HL-60 (cell line): Measurements from ENCODE around the gene FN3KRP.

Experiments
- DNase-seq, 2 experiments: peaks; one replicate each; pipeline ENCODE4 v3.0.0-alpha.2; 2010 to 2020; ENCODE audit warnings: low read depth in 1 of 2, low spot score in 1 of 2
- H3K27ac ChIP-seq: fragments of 250-450 bp; sonication (Bioruptor Pico); replicated peaks from 2 replicates; pipeline ENCODE4 v1.5.1; 2020; ENCODE audit warnings: mild to moderate bottlenecking, moderate library complexity
- H3K27me3 ChIP-seq: fragments of 250-450 bp; sonication (Bioruptor Pico); 2 replicates; pipeline ENCODE4 v1.5.1; 2021; ENCODE audit warnings: mild to moderate bottlenecking, moderate library complexity; ENCODE audit not compliant: insufficient read depth, poor library complexity, severe bottlenecking
- H3K4me3 ChIP-seq: replicated peaks from 2 replicates; pipeline ENCODE4 v1.5.1; 2011; ENCODE audit warnings: mild to moderate bottlenecking, control low read depth, low read length; ENCODE audit not compliant: insufficient read depth
- CTCF ChIP-seq: IDR thresholded peaks from one replicate; pipeline ENCODE4 v1.5.1; 2011; ENCODE audit warnings: low read length, control low read depth, inconsistent platforms; ENCODE audit not compliant: insufficient read depth
- GABPA ChIP-seq: IDR thresholded peaks from 2 replicates; pipeline ENCODE4 v1.6.1; 2012; ENCODE audit warnings: low read depth
- POLR2AphosphoS5 ChIP-seq: IDR thresholded peaks from 2 replicates; pipeline ENCODE4 v1.6.1; 2012; ENCODE audit warnings: low read depth
- SPI1 ChIP-seq: IDR thresholded peaks from 2 replicates; pipeline ENCODE4 v1.6.1; 2012; ENCODE audit warnings: low read depth, mild to moderate bottlenecking, borderline replicate concordance
- TF ChIP-seq, protein P1 (sequence below): IDR thresholded peaks from 2 replicates; pipeline ENCODE4 v1.6.1; 2012; ENCODE audit warnings: low read depth; ENCODE audit not compliant: insufficient replicate concordance

The FN3KRP gene

GRCh38 chr17:82726427-82726826 lies 9.9 kb downstream of the FN3KRP start:
- no peak overlapping the region for H3K27ac ChIP-seq
- no peak overlapping the region for H3K4me3 ChIP-seq
- TF ChIP-seq POLR2AphosphoS5 (no peak), CTCF (no peak), GABPA (no peak), SPI1 (no peak)
- TF ChIP-seq, protein P1, sequence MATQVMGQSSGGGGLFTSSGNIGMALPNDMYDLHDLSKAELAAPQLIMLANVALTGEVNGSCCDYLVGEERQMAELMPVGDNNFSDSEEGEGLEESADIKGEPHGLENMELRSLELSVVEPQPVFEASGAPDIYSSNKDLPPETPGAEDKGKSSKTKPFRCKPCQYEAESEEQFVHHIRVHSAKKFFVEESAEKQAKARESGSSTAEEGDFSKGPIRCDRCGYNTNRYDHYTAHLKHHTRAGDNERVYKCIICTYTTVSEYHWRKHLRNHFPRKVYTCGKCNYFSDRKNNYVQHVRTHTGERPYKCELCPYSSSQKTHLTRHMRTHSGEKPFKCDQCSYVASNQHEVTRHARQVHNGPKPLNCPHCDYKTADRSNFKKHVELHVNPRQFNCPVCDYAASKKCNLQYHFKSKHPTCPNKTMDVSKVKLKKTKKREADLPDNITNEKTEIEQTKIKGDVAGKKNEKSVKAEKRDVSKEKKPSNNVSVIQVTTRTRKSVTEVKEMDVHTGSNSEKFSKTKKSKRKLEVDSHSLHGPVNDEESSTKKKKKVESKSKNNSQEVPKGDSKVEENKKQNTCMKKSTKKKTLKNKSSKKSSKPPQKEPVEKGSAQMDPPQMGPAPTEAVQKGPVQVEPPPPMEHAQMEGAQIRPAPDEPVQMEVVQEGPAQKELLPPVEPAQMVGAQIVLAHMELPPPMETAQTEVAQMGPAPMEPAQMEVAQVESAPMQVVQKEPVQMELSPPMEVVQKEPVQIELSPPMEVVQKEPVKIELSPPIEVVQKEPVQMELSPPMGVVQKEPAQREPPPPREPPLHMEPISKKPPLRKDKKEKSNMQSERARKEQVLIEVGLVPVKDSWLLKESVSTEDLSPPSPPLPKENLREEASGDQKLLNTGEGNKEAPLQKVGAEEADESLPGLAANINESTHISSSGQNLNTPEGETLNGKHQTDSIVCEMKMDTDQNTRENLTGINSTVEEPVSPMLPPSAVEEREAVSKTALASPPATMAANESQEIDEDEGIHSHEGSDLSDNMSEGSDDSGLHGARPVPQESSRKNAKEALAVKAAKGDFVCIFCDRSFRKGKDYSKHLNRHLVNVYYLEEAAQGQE, result no peak
- DNase-seq, result no peak
- H3K27me3 ChIP-seq, result no peaks in the 10 kb centered on the region

GRCh38 chr17:82729479-82730260 lies 13.2 kb downstream of the FN3KRP start:
- no peak overlapping the region for H3K4me3 ChIP-seq
- DNase-seq, result no peak
- H3K27me3 ChIP-seq, result no peaks in the 10 kb centered on the region
- H3K27ac ChIP-seq, result no peak overlapping the region
- no peak for TF ChIP-seq POLR2AphosphoS5
- TF ChIP-seq, protein P1, result no peak
- no peak for TF ChIP-seq SPI1
- TF ChIP-seq CTCF, result no peak
- no peak for TF ChIP-seq GABPA

GRCh38 chr17:82732118-82732743 lies 15.7 kb downstream of the FN3KRP start:
- Histone ChIP-seq H3K27me3 (no peaks in the 10 kb centered on the region), H3K27ac (no peak overlapping the region), H3K4me3 (no peak overlapping the region)
- no peak for DNase-seq
- TF ChIP-seq SPI1 (no peak), GABPA (no peak), CTCF (no peak), POLR2AphosphoS5 (no peak)
- TF ChIP-seq, protein P1, result no peak
